ENCODE measurements around the gene GLDN.

The GLDN gene

DNA sequence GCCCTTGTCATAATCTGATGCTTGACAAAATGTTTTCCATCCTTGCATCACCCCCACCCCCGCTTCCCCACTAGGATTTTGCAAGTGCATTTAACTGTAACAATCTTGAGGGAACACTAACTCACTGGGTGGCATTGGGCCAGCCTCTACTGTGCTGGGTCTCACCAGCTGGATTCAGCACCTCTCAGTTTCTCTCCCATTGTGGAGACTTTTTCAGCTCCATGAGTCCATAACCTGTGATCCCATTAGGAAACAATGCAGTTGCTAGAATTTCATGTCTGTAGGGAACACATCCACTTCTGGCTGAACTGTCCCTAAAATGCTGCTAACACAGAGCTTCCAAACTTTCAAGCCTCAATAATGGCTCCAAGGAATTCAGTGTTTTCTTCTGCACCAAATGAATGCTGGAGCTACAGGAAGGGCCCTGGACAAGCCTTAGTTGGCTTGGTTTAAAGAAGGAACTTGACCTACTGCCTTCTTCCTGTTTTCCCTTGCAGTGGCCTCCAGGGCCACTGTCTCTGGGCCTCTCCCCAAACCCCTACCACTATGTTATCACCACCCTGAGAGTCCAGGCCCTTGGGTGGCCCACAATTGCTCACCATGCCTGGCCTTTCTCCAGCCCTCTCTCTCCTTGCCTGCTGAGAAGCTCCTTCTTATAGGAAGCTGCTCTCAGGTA lies 18.7 kb upstream of the GLDN start:
- peak; percentile 20 for DNase-seq (ENCODE audit: low spot score)

DNA sequence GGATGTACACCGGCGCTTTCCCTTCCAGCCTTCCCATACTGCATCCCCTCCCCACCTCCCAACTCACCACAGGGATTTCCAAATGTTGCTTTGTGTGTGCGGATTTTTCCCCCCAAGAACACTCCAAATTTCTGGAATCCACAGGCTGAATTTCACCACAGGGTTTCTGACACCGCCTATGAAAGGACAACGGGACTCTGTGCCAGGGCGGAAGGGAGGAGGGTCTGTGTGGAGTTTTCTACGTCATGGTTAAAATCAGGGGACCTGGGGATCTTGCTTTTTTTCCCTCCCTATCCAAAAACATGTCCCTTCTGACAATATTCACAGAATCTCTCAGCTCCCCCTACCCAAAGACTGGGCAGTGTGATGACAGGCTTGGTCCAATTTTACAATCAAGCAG lies 17.7 kb upstream of the GLDN start:
- no peak for DNase-seq (ENCODE audit: low spot score)

DNA sequence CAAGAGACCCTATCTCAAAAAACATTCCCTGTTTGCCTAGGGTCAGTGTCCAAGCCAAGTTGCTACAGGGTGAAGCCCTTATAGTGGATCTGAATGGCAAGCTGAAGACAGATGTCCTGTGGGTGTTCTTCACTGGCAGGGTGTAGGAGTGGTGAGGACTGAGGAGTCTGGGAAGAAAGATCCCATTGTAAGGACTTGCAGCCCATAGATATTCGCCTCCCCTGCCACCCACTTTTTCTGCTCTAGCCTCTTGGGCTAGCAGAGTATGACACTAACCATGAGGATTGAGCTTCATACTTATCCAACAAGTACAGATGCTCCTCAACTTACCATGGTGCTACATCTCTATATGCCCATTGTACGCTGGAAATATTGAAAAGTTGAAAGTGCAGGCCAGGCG lies 16.3 kb upstream of the GLDN start:
- DNase-seq (ENCODE audit: low spot score), result no peak

DNA sequence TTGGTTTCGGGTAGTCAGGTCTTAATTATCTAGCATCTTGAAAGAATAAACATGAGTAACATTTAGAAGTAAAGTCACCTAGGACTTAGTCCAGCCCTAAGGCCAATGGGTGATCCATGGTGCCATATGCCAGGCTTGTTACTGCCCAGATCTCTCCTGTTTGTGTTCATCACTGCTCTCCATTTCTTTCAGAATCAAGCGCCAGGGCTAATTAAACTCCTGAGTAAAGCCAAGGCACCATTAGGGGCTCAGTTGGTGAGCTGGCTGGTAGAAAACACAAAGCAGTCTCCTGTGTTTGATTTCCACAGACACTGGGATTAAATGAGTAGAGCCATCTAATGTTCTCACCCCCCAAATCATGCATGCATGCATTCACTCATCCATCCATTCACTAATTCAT lies 14.4 kb upstream of the GLDN start:
- DNase-seq (ENCODE audit: low spot score), result no peak

DNA sequence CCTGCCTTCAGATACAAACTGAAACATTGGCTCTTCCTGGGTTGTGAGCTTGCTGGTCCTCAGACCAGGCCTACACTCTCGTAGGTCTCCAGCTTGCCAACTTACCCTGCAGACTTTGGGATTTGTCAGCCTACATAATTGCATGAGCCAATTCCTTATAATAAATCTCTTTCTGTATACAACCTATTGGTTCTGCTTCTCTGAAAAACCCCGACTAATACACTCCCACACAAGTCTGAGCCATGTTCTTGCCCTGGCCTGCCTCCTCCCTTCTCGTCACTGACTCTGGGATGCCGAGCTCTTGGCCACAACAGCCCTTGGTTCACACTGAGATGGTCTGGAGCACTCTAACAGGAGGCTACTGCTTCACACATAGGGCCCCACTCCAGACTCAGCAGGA lies 12.5 kb upstream of the GLDN start:
- no peak for DNase-seq (ENCODE audit: low spot score)

DNA sequence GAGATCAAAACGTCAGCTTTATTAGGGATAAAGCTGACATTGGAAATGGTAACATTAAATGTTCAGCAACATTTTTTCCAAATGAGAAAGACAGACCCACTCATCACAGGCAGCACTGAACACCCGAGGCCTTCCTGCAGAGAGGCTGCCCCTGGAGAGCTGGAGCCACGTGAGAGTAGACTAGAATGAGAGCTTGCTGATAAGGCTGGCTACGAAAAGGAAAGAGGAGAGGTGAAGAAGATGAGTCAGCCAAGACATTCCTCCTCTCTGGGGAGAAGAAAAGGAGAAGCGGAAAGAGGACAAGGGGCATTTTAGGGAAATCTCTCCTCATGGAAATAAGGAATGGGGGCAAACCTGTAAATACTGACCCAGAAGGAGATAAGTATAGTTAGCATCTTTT lies 10.3 kb upstream of the GLDN start:
- DNase-seq (ENCODE audit: low spot score), result no peak

DNA sequence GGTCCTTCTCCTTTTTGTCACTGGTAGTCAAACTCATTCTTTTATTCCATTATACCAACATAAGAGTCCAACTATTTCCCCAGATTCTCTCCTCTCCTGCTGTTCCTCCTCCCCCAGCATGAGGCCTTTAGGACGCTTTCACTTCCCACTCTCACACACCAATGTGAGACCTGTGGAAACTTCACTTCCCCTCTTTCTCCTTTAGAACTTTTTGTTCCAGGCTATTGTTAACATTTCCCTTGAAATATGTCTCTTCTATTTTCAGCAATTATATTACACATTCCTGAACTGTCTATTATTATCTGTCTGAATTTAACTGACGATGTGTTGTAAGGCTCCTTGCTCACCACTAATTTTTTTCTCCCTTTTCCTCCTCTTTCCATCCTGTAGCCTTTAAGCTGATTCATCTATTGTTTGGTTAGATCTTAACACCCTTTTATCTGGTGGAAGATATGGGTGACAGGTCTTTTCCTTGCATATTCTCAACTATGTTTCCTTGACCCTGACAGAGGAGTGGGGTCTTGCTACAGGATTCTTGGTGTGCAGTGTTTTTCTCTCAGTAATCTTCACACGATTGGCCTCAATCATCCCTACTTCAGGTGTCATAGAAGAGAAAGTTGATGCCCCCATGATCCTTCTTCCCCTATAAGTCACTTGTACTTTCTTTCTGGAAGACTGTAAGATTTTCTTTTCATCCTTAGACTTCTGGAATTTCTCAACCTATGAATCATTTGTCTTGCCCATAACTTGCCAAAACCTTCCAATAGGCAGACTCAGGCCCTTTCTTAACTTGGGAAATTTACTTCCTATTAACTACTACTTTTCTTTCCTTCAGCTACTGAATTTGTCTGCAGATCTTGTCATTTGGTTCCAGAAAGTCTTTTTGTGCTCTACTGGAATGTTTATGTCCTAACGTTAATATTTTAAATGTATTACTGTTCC lies 9.0 kb upstream of the GLDN start:
- DNase-seq (ENCODE audit: low spot score), result peak; percentile 33

DNA sequence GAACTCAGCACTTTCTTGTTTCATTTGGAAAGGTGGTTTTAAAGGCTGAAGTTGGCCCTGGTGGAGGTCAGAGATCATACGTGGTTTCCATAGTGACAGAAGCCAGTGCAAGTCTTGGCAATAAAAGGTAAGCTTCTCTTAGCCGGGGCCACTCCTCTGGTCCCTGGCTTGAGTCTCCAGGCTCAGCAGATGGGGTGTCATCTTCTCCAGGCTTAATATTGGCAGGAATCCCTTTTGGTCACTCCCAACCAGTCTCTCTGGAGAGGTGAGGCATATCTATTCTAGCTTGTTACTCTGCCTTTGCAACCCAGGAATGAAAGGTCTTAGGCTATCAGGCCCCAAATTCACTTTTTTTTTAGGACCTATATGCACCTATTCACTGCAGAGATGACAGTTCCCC lies 7.9 kb upstream of the GLDN start:
- DNase-seq (ENCODE audit: low spot score), result no peak

DNA sequence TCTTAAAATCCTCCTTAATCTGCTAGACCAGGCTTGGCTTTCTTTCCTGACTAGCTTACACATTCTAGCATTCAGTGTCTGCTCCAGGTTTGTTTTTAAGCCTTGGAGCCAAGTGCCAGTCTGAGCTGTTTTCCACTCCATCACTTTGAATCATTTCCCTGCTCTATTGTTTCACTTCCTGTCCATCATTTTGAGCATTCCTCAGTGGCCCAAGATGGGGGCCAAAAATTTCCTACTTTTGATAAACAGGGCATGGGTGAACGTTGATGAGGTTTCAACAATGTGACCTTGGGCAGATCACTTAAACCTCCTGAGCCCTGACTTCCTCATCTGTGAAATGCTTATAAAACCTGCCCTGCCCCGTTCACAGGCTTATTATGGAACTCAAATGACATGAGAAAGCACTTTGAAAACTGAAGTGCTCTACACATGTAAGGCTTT lies 7.4 kb upstream of the GLDN start:
- no peak for DNase-seq (ENCODE audit: low spot score)

DNA sequence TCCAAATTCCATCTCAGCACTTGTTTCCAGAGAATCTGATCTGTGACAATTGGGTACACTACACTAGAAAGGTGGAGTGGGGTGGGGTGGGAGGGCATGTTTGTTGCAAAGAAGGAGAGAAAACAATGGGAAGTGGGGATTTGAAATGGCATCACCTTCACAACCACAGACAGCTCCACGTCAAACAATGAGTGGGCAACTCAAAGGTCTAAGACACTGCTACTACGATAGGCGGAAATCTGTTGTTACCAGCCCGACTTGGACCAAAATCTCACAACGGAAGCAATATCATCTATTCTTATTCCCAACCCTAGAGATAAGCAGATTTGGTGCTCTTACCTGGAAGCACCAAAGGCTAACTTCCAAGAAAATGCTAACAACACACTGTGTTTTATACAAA lies 6.4 kb upstream of the GLDN start:
- DNase-seq (ENCODE audit: low spot score), result no peak

DNA sequence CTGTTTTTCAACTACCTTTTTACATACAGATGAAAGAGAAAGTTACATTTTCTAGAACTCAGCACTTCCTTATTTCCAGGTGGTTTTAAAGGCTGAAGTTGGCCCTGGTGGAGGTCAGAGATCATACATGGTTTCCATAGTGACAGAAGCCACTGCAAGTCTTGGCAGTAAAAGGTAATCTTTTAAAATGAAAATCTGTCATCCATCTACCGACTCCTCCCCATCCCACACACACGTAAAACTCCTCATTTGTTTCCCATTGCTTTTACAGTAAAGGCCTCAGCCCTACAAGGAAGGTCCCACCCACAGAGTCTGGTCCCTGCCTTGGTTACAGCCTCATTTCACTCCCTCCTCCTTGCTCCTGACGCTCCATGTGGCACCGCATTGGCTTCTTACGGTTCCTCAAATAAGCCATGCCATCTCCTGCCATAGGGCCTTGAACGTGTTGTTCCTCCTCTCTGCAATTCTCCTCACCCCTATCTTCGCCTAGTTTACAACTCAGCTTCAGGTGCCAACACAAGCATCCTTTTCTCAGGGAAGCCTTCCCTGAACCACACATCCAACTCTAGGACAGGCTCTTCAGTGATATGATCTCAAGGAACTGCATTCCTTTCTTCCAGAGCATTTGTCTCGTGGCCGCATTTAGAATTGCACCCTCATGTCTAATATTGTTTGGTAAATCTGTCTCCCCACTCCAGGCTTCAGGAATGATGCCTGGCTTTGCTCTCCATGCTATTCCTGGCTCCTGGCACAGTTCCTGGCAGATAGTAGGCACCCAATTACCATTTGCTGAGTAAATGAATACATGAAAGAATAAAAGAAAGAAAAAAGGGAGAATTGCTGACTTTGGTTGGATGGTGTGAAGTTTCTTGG lies 5.7 kb upstream of the GLDN start:
- DNase-seq (ENCODE audit: low spot score), result no peak

DNA sequence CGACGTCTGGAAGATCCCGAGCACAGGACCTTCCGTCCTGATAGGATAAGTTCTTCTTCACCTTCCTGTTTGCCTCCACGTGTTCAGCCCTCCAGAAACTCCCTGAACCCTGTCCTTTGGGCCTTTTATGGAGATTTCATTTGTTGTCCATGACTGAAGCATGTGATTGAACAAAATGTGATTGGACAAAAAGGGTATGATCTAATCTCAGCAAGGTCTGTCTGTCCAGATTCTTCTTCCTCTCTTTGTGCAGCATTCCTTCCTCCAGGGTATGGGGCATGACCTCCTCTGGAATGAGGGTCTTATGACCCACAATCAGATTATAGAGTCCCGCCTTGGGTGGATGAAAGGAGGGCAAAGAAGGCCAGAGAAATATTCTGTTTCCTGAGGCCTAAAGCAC lies 3.0 kb upstream of the GLDN start, which contains the start of gene CYP19A1:
Gene CYP19A1 (minus strand): TSS at position 101 of the 400 bp plus-strand sequence. CDS start 95,684 bp downstream, outside the sequence.
- DNase-seq (ENCODE audit: low spot score), result no peak

DNA sequence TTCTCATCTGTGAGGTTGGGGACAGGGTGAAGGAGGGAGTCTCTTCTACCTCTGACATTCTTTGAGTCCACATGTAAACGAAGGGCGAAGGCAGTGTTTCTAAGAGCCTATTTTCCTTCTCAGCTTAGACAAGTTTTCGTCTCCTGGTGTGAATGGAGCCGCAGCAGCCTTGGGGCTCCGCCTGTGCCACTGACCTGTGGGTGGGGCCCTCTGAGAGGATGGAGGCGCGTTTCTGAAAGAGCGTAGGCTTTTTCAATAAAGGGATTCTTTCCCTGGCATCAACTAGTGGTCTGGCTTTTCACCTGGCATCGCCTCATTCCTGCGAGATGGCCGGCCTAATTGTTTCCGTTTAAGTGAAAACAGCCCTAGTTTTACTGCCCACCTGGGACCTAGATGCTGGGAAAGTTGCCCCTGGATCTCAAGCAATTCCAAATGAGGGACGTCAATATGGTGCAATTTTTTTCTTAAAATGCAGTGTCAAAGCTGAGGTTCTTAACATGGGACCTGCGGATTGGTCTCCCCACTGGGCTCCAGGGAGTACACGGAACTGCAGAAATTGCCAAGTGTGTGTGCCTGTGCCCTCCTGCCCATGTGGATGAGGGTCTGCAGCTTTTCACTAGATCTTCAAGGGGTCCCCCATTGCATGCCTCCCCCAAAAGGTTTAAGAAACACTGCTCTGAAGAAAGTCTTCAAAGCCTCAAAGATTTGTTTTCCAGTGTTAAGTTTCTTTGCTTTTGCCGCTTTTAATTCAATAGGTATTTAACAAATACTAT lies 958 bp downstream of the GLDN start:
- DNase-seq (ENCODE audit: low spot score), result no peak

DNA sequence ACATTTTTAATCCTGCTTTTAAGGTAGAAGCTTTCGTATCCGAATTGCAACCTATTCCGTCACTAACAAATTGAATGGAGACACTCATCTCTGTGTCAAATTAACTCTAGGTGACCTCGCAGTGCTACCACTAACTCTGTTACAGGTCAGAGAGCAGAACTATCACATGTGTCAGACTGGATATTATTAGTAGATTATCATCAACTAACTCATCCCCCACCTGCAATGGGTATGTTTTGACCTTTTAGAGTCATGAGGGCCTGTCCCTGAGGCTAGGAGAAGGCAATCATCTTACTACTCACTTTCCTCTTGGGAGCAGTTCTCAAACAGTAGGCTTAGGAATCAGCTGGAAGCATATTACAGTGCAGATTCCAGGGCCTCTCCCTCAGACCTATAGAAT lies 2.0 kb downstream of the GLDN start:
- DNase-seq (ENCODE audit: low spot score), result no peak

DNA sequence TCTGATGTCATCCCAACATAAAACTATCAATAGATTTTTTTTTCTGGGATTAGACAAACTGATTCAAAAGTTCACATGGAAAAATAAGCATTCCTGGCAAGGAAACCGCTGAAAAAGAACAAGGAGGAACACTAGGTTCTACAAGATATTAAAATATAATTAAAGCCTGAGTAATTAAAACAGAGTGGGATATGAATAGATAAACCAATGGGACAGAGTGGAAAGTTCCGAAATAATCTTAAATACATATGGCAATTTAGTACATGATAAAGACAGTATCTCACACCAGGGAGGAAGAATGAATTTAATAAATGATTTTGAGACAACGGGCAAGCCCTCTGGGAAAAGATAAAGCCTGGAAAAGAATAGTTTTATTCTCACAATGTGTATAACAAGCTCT lies 4.7 kb downstream of the GLDN start:
- DNase-seq (ENCODE audit: low spot score), result no peak

DNA sequence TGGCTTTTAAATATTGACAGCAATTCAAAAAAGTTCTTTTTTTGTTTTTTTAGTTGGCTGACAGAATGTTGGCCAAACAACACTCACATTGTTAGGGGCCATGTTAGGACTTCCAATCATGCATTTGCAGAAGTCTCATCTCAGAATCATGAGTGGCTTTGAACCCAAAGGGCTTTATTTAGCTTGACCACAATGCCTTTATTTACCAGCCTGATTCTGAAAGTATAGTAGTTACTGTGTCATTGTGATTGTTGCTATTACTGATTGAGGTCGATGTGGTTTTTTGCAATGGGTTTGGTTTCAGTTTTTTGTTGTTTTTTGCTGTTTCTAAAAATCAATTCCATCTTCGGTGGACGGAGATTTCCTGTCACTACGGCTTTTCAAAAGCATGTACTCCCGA lies 7.2 kb downstream of the GLDN start:
- DNase-seq (ENCODE audit: low spot score), result no peak

DNA sequence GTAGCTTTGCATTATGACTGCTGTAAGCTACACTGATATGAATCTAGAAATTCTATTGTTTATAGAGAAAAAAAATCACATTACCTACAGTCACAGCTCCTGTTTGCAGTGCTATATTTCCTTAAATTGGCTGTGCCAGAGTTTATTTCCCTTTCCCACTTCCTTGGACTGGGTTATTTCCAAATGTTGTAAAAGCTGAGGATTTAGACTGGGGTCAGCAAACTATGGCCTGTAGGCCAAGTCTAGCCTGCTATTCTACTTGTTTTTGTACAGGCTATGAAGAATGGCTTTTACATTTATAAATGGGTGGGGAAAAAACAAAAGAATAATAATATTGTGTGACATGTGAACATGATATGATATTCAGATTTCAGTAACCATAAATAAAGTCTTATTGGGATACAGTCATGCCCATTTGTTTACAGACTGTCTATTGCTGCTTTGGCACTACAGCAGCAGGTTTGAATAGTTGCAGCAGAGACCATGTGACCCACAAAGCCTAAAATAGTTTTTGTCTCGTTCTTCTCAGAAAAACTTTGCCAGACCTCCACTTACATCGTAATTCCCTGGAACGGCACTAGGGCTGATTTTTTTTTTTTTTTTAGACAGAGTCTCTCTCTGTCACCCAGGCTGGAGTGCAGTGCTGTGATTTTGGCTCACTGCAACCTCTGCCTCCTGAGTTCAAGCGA lies 7.8 kb downstream of the GLDN start:
- DNase-seq (ENCODE audit: low spot score), result peak; percentile 22

DNA sequence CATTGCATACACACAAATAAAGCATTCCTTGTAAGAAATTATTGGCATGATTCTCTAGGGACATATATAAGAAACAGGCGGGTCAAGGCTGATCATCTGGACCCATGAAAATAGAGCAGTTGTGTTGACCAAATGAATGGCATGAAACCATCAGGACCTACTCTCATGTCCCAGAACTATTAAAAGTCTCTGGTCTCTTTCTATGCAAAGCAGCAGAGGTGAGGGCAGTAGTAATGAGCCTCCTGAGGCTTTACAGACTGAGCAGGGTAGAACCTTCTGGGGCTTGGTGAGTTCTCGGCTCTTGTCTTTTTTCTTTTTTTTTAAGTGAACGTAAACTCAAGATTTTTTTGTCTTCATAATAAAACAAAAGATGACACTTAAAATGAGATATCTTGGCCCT lies 9.3 kb downstream of the GLDN start:
- no peak for DNase-seq (ENCODE audit: low spot score)

DNA sequence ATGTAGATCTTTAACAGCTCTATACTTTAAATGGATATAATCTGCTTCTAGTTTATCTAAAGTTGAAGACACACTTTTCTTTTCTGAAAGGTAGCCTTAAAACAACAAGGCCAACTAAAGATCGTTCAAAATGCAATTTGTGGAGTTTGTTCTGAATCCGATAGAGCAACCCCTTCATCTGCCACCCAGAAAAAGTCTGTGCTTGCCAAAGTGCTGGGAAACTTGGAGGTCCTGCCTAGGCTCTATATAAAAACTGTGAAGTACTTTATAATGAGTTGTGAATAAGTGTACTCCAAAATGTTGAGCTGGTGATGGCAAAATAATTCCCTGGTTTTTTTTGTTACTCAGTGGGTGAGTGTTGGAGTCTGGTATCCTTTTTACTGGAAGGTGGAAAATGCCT lies 12.5 kb downstream of the GLDN start:
- no peak for DNase-seq (ENCODE audit: low spot score)

DNA sequence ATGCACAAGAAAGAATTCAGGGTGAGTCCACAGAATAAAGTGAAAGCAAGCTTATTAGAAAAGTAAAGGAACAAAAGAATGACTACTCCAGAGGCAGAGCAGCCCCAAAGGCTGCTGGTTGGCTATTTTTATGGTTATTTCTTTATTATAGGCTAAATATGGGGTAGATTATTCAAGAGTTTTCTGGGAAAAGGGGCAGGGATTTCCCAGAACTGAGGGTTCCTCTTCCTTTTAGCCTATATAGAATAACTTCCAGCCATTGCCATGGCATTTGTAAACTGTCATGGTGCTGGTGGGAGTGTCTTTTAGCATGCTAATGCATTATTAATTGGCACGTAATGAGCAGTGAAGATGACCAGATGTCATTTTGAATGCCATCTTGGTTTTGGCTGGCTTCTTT lies 13.6 kb downstream of the GLDN start:
- no peak for DNase-seq (ENCODE audit: low spot score)

DNA sequence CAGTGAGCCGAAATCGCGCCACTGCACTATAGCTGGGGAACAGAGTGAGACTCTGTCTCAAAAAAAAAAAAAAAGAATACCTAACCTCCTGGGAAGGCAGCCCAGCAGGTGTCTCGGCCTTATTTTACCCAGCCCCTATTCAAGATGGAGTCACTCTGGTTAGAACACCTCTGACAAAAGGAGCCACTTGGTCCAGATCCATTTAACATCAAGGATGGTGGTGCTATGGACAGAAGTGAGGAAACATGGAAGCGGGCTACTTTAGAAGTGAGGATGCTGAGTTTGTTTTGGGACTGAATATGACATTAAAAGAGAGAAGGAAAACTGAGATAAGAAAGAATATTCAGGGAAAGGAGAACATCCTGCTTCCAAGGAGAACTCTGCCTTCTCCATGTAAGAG lies 14.7 kb downstream of the GLDN start:
- DNase-seq (ENCODE audit: low spot score), result no peak

All from GM03348 (cell line).